ENCODE measurements around the gene PEX7.

GRCh38 chr6:136773473-136773796 is 49.0 kb upstream of the PEX7 start:
- TF ChIP-seq CTCF (conservative IDR thresholded peaks at IDR 0.05; ENCODE audit: low read length) (no peak), EZH2phosphoT487 (IDR thresholded peaks at IDR 0.05; ENCODE audit: borderline replicate concordance) (no peak)

Measured in Loucy (cell line).